ENCODE measurements around the gene NBAS. TPM values are rescaled to one million over a fixed set of nuclear protein-coding genes. Genes with fewer than 3 reads are reported as not detected.

Gene NBAS
- total and polyA plus RNA-seq, 10 of the 15 experiments (the other 5 are each of a cell fraction or from before 2014, with no cell fraction given) = 4.3 to 32.7 (median 20.8) TPM

- Histone ChIP-seq H3K36me3 (ENCODE audit: control insufficient read depth in 2 of 2, insufficient read depth in 2 of 2, low read length in 1 of 2) (no peaks in the 10 kb centered on the region; a peak in 1 of 4 replicates), H3K27ac (ENCODE audit: control insufficient read depth, insufficient read depth) (no peak overlapping the region), H4K20me1 (ENCODE audit: control insufficient read depth, insufficient read depth) (no peaks in the 10 kb centered on the region), H3K4me2 (ENCODE audit: control insufficient read depth, insufficient read depth) (no peak overlapping the region), H3K9ac (ENCODE audit: control insufficient read depth, insufficient read depth, low read length) (no peak overlapping the region), H3K4me3 (no peak overlapping the region), H3K9me3 (replicated peaks; ENCODE audit: control insufficient read depth, insufficient read depth, low read length) (no peaks in the 10 kb centered on the region), H3K79me2 (ENCODE audit: control insufficient read depth, insufficient read depth, low read length) (no peaks in the 10 kb centered on the region), H3K4me1 (ENCODE audit: control insufficient read depth, insufficient read depth, low read length) (no peaks in the 10 kb centered on the region), H3K27me3 (replicated peaks in 1 of 2; ENCODE audit: control insufficient read depth in 2 of 2, insufficient read depth in 2 of 2, low read length in 1 of 2) (no peaks in the 10 kb centered on the region), H2AFZ (ENCODE audit: control insufficient read depth, low read depth, low read length) (no peak overlapping the region)
- intact Hi-C loops (cut with micrococcal nuclease; ENCODE audit: unreplicated experiment) (no loop called here), in situ Hi-C loops (cut with MboI) (no loop called here)
- DNase-seq (ENCODE audit: low read depth, low spot score) (no peak), FAIRE-seq (no peak), ATAC-seq (no peak)
- BruUV-seq (replicated peaks) = no TSS peak
- SMC1A ChIA-PET (ENCODE audit: uncharacterized antibody, unreplicated experiment) = no interaction called here
- POLR2A ChIA-PET = no interaction called here
- 100% methylated on average over 1 of the region's 1 CpG for WGBS (ENCODE audit: insufficient coverage, insufficient replicate concordance, low lambda C conversion rate, missing lambda C conversion rate)
- CTCF ChIA-PET = no interaction called here
- TF ChIP-seq TCF7 (IDR thresholded peaks at IDR 0.05; ENCODE audit: borderline replicate concordance) (no peak), SKIL (IDR thresholded peaks at IDR 0.05; ENCODE audit: low read depth, poor library complexity, severe bottlenecking) (no peak), RAD51 (IDR thresholded peaks at IDR 0.05) (no peak), PAX8 (IDR thresholded peaks at IDR 0.05) (no peak), PRDM15 (CRISPR knock-in tag; IDR thresholded peaks at IDR 0.05) (no peak)
- RAD21 ChIA-PET (ENCODE audit: unreplicated experiment) = no interaction called here
These were observed 235.8 kb downstream of the NBAS start for GRCh38 chr2:15325296-15325695.

Measured in GM12878 (cell line).